HG03442 (cell line): ENCODE data around the gene RBL2.

Experiments used
- ATAC-seq: cut with Tn5 transposase; IDR thresholded peaks from one replicate; pipeline ENCODE4 v1.9.1; 2021; ENCODE audit warnings: mild to moderate bottlenecking, moderate library complexity; ENCODE audit not compliant: unreplicated experiment

The RBL2 gene

GRCh38 chr16:53449816-53450517 is 15.7 kb downstream of the RBL2 start:
- ATAC-seq = no peak

DNA sequence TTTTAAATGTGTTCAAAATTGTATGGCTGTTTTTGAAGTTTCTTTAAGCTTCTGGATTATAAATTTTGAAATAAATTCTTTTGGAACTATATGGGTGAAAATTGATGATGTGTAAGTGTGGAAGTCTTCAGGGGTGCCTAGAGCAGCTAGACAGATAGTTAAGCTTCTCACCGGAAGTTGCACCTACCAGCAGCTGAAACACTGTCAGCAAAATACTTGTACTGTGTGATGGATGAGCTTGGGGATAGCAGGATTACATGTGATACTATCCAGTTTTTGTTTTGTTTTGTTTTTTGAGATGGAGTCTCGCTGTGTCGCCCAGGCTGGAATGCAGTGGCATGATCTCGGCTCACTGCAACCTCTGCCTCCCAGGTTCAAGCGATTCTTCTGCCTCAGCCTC is 19.7 kb downstream of the RBL2 start:
- ATAC-seq = no peak

DNA sequence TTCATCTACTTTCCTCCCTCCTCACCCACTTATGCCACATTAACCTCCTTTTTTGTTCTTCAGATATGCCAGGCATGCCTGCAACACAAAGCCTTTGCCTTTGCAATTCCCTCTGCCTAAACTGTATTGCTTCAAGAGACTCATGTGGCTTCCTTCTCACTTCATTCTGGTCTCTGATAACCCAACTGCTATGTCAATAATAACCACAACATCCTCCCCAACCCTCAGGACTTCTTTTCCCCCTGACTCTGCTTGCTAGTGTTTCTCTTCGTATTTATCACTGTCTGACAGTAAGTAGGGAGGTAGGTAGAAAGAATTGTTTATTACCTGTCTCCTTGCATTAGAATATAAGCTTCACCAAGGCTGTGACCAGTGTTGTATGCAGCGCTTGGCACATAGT is 22.4 kb downstream of the RBL2 start:
- ATAC-seq = no peak

DNA sequence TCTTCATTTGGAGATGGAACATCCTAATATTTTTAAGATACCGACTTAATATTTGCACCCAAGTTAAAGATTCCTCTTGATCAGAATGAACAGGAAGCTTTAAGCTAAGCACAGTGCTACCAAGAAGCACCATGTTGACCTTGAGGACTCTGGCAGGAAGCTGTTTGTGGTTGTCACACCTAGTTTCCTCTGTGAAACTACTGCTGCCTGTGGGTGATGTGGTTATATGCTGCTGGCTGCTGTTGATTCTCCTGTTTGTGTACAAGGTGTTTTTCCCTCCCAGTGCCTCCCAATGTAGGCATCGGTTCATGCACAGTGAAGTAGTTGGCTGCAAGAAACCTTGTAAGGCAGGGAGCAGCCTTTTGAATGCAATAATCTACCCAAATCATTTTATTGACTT is 23.4 kb downstream of the RBL2 start:
- ATAC-seq = peak; percentile 100

DNA sequence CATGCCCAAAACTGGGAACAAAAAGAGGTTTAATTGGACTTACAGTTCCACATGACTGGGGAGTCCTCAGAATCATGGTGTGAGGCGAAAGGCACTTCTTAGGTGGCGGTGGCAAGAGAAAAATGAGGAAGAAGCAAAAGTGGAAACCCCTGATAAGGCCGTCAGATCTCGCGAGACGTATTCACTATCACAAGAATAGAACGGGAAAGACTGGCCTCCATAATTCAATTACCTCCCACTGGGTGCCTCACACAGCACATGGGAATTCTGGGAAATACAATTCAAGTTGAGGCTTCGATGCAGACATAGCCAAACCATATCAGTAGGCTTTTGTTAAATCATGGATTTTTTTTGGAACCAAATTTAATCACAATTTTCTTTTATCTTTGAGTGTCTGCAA is 24.4 kb downstream of the RBL2 start:
- ATAC-seq = no peak

GRCh38 chr16:53465606-53466280 is 31.5 kb downstream of the RBL2 start:
- no peak for ATAC-seq

DNA sequence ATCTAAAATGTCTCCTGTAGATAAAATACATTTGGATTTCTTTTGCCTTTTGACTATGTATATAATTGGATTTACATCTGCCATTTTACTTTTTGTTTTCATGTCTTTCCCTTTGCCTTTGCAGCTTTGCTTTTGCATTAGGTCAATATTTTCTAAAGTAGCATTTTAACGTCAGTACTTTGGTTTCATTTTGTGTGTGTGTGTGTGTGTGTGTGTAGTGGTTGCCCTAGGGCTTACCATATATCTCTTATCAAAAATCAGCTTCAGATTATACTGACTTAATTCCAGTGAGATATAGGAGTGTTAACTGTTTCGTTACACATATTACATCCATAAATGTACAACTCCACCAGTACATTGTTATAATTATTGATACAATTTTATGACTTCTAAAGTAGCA is 42.6 kb downstream of the RBL2 start:
- ATAC-seq = no peak

GRCh38 chr16:53478965-53479364 is 44.7 kb downstream of the RBL2 start:
- ATAC-seq = no peak

- ATAC-seq = no peak
Measured at GRCh38 chr16:53480394-53480793, 46.1 kb downstream of the RBL2 start.

- ATAC-seq = no peak
Measured at GRCh38 chr16:53482123-53482522, 47.9 kb downstream of the RBL2 start.

DNA sequence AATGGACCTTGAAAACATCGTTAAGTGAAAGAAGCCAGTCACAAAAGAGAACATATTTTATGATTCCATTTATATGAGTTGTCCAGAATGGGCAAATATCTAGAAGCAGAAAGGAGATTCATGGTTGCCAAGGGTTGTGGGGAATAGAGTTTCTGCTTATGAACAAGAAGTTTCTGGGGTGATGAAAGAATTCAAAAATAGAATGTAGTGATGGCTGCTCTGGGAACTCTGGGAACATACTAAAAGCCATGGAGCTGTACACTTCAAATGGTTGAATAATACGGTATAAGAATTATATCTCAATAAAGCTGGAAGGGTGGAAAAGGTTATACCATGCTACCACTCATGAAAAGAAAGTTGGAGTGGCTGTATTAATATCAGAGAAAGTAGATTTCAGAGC is 50.3 kb downstream of the RBL2 start:
- ATAC-seq = no peak

GRCh38 chr16:53486230-53486629 is 52.0 kb downstream of the RBL2 start:
- ATAC-seq = no peak

GRCh38 chr16:53489755-53490154 is 55.5 kb downstream of the RBL2 start:
- ATAC-seq = no peak

DNA sequence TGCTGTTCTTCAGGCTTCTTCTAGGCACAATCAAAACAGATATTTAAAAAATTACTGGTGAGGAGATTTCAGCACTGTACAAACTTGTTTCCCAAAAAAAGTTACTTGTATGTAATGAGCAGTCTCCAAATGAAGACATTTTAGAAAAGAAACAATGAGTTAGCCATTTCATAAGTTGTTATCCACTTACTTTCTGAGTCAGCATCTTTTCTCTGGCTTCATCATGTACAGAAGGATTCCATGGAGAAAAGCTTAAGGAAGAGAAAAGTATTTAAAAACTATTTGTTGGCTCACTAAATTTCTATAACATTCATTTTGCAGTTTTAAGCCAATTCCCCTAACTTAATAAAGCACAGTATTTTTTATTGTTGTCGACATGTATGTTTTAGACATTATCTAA is 58.2 kb downstream of the RBL2 start:
- no peak for ATAC-seq

- ATAC-seq = no peak
Measured at GRCh38 chr16:53494636-53495035, 60.4 kb downstream of the RBL2 start.

- no peak for ATAC-seq
Measured at GRCh38 chr16:53495325-53495724, 61.1 kb downstream of the RBL2 start.

DNA sequence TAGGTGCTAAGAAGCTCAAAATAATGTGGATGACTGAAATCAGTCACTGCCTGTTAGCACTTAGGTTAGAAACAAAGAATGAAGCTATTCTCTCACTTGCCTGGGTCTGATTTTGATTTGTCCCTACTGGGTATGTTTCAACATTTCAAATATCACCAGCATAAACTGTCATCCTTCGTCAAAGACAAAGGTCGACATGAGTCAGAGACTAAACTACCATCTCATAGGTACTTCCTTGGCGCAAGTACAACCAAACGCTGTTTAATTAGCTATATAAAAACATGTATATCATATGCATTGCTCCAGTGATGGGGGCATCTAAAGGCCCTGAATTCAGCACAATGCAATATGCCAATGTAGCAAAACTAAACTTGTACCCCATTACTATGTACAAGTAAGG is 64.7 kb downstream of the RBL2 start:
- no peak for ATAC-seq

DNA sequence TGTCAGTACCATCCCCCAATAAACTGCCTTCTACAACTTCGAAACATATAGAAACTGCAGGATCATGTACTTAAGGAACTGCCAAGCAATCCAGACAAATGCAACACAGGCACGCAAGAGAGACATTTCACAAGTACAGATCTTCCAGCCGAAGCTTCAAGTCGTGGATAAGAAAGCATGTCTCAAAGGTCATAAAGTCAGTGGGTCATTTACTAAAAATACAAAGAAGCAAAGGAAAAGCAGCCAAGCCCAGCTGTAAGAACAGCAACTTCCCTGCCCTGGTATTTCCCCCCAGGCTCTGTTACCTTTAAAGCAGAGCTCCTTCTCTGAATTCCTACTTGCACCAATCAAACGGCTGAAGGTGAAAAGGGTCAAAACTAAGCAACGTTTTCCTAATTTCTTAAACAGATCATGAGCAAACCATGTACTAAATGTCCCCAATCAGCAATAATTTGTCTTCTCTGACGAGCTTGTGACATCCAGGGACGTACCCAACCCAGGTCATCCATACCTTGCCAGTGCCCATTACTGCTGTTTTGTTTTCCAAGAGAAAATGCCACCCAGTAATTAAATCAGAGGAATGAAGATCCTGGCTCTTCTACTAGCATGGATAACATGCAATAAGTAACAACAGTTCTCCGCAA is 67.1 kb downstream of the RBL2 start:
- no peak for ATAC-seq

DNA sequence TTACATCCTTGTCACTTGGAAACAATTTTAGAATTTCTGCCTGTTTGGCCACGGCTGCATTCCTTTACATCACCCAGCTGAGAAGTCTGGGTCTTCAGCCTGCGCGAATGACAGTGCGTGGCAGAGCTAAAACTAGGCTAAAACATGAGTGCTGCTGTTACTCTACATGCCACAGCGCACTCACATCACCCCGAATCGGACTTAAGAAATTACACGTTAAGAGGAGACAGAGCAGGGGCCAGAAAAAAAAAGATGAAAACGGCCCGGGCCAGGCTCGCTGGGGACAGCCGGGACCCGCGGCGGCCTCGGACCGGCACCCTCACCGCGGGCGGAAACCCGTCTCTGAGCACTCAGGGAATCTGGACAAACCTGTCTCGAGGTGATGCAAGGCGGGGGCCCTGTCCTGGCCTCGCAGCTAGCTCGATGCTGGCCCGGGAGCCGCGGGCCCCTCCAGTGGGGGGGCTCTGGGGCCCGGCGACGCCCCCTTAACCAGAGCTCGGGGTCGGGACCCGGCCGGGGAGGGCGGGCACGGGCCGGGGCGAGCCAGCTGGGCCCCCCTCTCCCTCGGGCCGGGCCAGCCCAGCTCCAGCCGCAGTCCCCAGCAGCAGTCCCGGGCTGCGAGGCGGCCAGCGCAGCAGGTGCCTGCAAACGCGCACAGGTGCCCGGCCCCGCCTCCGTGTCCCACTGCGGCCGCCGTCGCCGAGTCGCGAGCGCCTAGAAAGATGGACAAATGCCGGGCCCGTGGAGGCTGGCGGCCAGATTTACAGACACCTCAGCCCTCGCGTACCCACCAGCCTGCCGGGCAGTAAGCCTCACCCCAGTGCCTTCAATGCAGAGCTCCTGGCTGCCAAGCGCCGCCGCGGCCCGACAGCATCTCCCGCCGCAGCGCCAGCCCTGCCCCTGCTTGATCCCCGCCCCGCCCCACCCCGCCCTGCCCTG is 68.3 kb downstream of the RBL2 start, which contains the start of gene AKTIP:
TSS of gene AKTIP (minus strand) at position 879 of the 939 bp plus-strand sequence. CDS start 2,950 bp downstream, outside the sequence.
- peak; percentile 15 for ATAC-seq

GRCh38 chr16:53503270-53503923 is 69.1 kb downstream of the RBL2 start:
- ATAC-seq = peak; percentile 96
